WERI-Rb-1 (cell line): ENCODE results near the gene MRPS18B.
"Not testable (repeated sequence)": the region's sequence is repeated elsewhere in the genome, so short reads cannot be mapped to it uniquely, and the experiment has no call there.

Source experiments
- DNase-seq: peaks from one replicate; pipeline ENCODE4 v3.0.0-alpha.2; 2020
- H3K27ac ChIP-seq: fragments of 250-450 bp; sonication (Bioruptor Pico); 2 replicates; pipeline ENCODE4 v1.5.1; 2020; ENCODE audit warnings: mild to moderate bottlenecking, moderate library complexity
- H3K27me3 ChIP-seq: fragments of 250-450 bp; sonication (Bioruptor Pico); 2 replicates; pipeline ENCODE4 v1.5.1; 2021; ENCODE audit warnings: mild to moderate bottlenecking, low read depth, moderate library complexity; ENCODE audit not compliant: insufficient read depth, severe bottlenecking
- H3K36me3 ChIP-seq: fragments of 250-450 bp; sonication (Bioruptor Pico); 2 replicates; pipeline ENCODE4 v1.5.1; 2020; ENCODE audit warnings: mild to moderate bottlenecking, moderate library complexity
- H3K4me3 ChIP-seq: 2 replicates; pipeline ENCODE4 v1.5.1; 2011; ENCODE audit warnings: low read depth, mild to moderate bottlenecking, control low read depth, low read length
- H3K9me3 ChIP-seq: fragments of 250-450 bp; sonication (Bioruptor Pico); 2 replicates; pipeline ENCODE4 v1.5.1; 2021; ENCODE audit warnings: mild to moderate bottlenecking, moderate library complexity; ENCODE audit not compliant: severe bottlenecking
- TF ChIP-seq, protein P1 (sequence below): IDR thresholded peaks from 2 replicates; pipeline ENCODE4 v1.5.1; 2011; ENCODE audit warnings: low read depth, mild to moderate bottlenecking, control low read depth, inconsistent platforms, low read length

MRPS18B gene

DNA sequence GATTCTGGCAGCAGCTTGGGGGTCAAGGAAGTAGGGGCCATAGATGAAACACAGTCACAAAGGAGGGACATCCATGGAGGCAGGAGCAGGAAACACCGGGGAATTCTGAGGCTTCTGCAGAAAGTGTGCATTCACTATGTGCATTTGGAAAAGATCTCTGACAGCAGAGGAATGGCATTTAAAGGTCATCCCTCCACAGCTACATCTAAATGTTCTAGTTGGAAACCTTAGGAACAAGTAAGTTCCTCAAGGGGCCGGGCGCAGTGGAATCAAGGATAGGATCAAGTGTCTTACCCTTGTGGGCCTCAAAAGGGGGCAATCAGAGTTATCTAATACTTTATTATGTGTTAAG, 38.1 kb downstream of the MRPS18B start:
- DNase-seq: no peak
- H3K4me3 ChIP-seq: no peak overlapping the region
- H3K9me3 ChIP-seq: no peaks in the 10 kb centered on the region
- TF ChIP-seq, protein P1, sequence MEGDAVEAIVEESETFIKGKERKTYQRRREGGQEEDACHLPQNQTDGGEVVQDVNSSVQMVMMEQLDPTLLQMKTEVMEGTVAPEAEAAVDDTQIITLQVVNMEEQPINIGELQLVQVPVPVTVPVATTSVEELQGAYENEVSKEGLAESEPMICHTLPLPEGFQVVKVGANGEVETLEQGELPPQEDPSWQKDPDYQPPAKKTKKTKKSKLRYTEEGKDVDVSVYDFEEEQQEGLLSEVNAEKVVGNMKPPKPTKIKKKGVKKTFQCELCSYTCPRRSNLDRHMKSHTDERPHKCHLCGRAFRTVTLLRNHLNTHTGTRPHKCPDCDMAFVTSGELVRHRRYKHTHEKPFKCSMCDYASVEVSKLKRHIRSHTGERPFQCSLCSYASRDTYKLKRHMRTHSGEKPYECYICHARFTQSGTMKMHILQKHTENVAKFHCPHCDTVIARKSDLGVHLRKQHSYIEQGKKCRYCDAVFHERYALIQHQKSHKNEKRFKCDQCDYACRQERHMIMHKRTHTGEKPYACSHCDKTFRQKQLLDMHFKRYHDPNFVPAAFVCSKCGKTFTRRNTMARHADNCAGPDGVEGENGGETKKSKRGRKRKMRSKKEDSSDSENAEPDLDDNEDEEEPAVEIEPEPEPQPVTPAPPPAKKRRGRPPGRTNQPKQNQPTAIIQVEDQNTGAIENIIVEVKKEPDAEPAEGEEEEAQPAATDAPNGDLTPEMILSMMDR: no peak
- no peaks in the 10 kb centered on the region for H3K27me3 ChIP-seq
- peaks cover 99% of the 10 kb centered on the region for H3K36me3 ChIP-seq
- no peak overlapping the region for H3K27ac ChIP-seq

DNA sequence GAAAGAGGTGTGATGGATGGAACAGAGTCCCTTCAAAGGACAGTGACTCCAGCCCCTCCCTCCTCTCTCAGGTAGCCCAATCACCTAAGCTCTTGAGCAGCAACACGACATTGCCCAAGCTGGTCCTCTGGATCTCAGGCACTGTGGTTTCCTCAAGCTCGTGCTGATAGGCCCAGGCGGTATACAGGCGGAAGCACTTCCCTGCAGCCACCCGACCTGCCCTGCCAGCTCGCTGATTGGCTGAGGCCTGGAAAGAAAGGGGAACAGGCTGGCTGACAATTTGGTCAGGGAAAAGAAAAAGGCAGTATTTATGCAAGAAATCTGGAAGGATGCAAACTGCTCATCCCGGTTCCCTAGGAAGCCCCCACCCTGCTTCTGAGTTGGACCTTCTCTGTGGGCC, 38.9 kb downstream of the MRPS18B start:
- Histone ChIP-seq H3K9me3 (no peaks in the 10 kb centered on the region), H3K27ac (no peak overlapping the region), H3K36me3 (peaks cover 99% of the 10 kb centered on the region), H3K27me3 (no peaks in the 10 kb centered on the region), H3K4me3 (no peak overlapping the region)
- DNase-seq: no peak
- TF ChIP-seq, protein P1: no peak

DNA sequence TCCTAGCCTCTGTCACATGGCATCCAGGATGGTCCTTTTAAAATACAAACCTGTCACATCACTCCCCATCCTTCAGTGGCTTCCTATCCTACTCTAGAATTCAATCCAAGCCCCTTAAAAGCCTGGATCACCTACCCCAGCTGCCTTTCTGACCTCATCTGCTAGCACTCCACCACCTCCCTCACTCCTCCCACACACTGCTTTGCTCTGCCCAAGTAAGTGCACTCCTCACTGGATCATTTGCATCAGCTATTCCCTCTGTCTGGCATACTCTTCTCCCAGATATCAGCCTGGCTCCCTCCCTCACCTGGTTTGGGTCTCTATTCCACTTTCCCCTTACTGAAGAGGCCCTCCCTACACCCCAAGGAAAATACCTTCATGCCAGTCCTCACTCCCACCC, 39.8 kb downstream of the MRPS18B start:
- Histone ChIP-seq H3K4me3 (no peak overlapping the region), H3K27me3 (no peaks in the 10 kb centered on the region), H3K9me3 (no peaks in the 10 kb centered on the region), H3K36me3 (peaks cover 99% of the 10 kb centered on the region), H3K27ac (no peak overlapping the region)
- TF ChIP-seq, protein P1: no peak
- DNase-seq: no peak

DNA sequence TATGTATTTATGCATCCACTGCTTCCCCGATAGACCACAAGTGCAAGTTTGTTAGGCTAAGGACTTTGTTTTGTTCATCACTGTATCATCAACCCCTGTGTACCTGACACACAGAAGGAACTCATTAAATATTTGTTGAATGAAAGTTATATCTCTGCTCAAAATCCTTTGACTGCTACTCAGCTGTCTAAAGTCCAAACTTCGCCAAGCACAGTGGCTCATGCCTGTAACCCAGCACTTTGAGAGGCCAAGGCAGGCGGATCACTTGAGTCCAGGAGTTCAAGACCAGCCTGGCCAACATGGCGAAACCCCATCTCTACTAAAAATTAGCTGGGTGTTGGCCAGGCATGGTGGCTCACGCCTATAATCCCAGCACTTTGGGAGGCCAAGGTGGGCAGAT, 40.3 kb downstream of the MRPS18B start:
- DNase-seq, H3K4me3 ChIP-seq, H3K27ac ChIP-seq, H3K27me3 ChIP-seq, H3K9me3 ChIP-seq: not testable (repeated sequence)
- peaks cover 99% of the 10 kb centered on the region for H3K36me3 ChIP-seq

DNA sequence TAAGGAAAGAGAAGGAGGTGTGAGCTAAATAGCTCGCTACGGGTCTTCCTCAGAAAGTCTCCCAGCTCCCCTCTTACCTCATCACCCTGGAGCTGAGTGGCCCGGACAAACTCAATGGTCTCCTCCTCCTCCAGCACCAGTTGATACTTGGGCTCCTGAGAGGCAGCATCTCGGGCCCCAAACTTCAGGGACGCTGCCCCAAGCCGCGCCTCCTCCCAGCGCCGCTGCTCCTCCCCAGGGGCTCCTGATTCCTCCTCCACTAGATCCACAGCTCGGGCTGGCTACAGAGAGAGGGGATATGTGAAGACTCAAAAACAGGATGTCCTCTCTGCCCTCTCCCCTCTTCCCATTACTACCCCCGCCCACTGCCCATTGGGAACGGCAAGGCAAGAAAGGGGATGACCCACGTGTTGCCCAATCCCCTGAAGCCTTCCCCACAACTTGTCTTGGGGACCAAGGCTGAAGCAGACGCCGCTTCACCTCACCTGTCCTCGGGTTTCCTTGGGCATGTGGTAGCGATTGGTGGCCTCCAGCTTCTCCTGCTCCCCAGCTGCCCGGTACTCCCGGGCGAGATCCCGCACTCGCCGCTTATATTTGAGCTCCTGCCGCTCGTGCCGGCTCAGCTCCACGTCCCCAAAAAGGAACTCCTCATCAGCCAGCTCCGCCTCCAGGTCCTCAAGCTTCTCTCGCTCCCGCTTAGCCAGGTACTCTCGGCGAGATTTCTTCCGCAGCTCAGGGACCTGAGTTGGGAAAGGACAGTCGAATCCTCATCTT, 47.5 kb downstream of the MRPS18B start:
- TF ChIP-seq, protein P1: no peak
- peaks cover 95% of the 10 kb centered on the region for H3K36me3 ChIP-seq
- H3K4me3 ChIP-seq: no peak overlapping the region
- H3K27me3 ChIP-seq: no peaks in the 10 kb centered on the region
- H3K27ac ChIP-seq: no peak overlapping the region
- no peak for DNase-seq
- no peaks in the 10 kb centered on the region for H3K9me3 ChIP-seq

DNA sequence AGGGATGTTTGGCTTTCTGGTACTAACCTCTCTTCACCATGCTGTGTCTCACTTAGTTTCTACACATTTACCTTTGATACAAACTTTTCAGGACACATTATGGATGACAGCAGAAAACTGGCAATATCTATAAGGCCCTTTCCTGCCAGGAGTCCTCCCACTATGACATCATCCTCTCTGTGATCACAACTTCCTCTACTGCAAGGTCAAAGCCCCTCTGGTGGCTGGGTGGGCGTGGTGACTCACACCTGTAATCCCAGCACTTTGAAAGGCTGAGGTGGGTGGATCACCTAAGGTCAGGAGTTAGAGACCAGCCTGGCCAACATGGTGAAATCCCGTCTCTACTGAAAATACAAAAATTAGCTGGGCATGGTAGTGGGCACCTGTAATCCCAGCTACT, 48.7 kb downstream of the MRPS18B start:
- peaks cover 93% of the 10 kb centered on the region for H3K36me3 ChIP-seq
- H3K9me3 ChIP-seq, H3K27ac ChIP-seq, DNase-seq, H3K4me3 ChIP-seq, H3K27me3 ChIP-seq: not testable (repeated sequence)
